Right atrium auricular region (tissue), 2 donors: ENCODE data around the gene C1QTNF8. TPM values are rescaled to one million over a fixed set of nuclear protein-coding genes. Genes with fewer than 3 reads are reported as not detected.

ENCODE experiments used
- DNase-seq: peaks from one replicate; pipeline ENCODE4 v3.0.0-alpha.2; 2019; ENCODE audit warnings: low spot score
- H3K27ac ChIP-seq, 2 donors: fragments of 200-600 bp; sonication (generic); 1 replicate in 1 of 2; 2 replicates in 1 of 2; pipeline ENCODE4 v1.5.1; 2016 to 2019
- H3K27me3 ChIP-seq, 2 donors: fragments of 200-600 bp; sonication (generic); one replicate each; pipeline versions ENCODE4 v1.5.1 to v1.6.0; 2017 to 2019
- H3K36me3 ChIP-seq: fragments of 200-600 bp; sonication (generic); one replicate; pipeline ENCODE4 v1.5.1; 2016
- H3K4me1 ChIP-seq, 2 donors: fragments of 200-600 bp; sonication (generic); one replicate each; pipeline versions ENCODE4 v1.5.1 to v1.6.0; 2017 to 2019
- H3K4me3 ChIP-seq, 2 donors: fragments of 200-600 bp; sonication (generic); 1 replicate in 1 of 2; 2 replicates in 1 of 2; pipeline ENCODE4 v1.5.1; 2017 to 2019; ENCODE audit warnings: mild to moderate bottlenecking in 1 of 2, moderate library complexity in 1 of 2
- H3K9me3 ChIP-seq, 2 donors: fragments of 200-600 bp; sonication (generic); one replicate each; pipeline ENCODE4 v1.5.1; 2019
- CTCF ChIP-seq, 2 donors: fragments of 200-600 bp; sonication (generic); IDR thresholded peaks; one replicate each; pipeline ENCODE4 v1.5.1; 2019; ENCODE audit warnings: antibody characterized with exemption in 2 of 2
- total RNA-seq, 2 donors: library from RNA; depleted of rRNA; stranded (reverse); fragments of >200 nt; gene quantifications; one replicate each; pipeline ENCODE4 v1.1.0, GENCODE V29; 2016

Gene C1QTNF8
- total RNA-seq, 2 donors from 2014 or later, result not detected

GRCh38 chr16:1119129-1119528 lies 23.1 kb upstream of the C1QTNF8 start:
- Histone ChIP-seq H3K27ac (no peak overlapping the region), H3K9me3 (no peaks in the 10 kb centered on the region), H3K4me1 (no peaks in the 10 kb centered on the region), H3K27me3 (no peaks in the 10 kb centered on the region), H3K4me3 (no peak overlapping the region), H3K36me3 (no peaks in the 10 kb centered on the region)
- TF ChIP-seq CTCF (IDR thresholded peaks at IDR 0.05), result no peak
- DNase-seq, result no peak

GRCh38 chr16:1117926-1118325 lies 21.9 kb upstream of the C1QTNF8 start:
- Histone ChIP-seq H3K27me3 (no peaks in the 10 kb centered on the region), H3K27ac (no peak overlapping the region), H3K4me1 (no peaks in the 10 kb centered on the region), H3K4me3 (no peak overlapping the region), H3K9me3 (no peaks in the 10 kb centered on the region), H3K36me3 (no peaks in the 10 kb centered on the region)
- no peak for TF ChIP-seq CTCF (IDR thresholded peaks at IDR 0.05)
- DNase-seq, result no peak

GRCh38 chr16:1117176-1117900 lies 21.3 kb upstream of the C1QTNF8 start:
- no peaks in the 10 kb centered on the region for H3K36me3 ChIP-seq
- H3K4me3 ChIP-seq, result no peak overlapping the region
- DNase-seq, result no peak
- H3K9me3 ChIP-seq, result no peaks in the 10 kb centered on the region
- no peaks in the 10 kb centered on the region for H3K4me1 ChIP-seq
- no peak overlapping the region for H3K27ac ChIP-seq
- H3K27me3 ChIP-seq, result no peaks in the 10 kb centered on the region
- TF ChIP-seq CTCF (IDR thresholded peaks at IDR 0.05), result no peak

GRCh38 chr16:1116693-1117077 lies 20.6 kb upstream of the C1QTNF8 start:
- no peak for DNase-seq
- TF ChIP-seq CTCF (IDR thresholded peaks at IDR 0.05), result no peak
- Histone ChIP-seq H3K4me3 (no peak overlapping the region), H3K27me3 (no peaks in the 10 kb centered on the region), H3K9me3 (no peaks in the 10 kb centered on the region), H3K36me3 (no peaks in the 10 kb centered on the region), H3K4me1 (no peaks in the 10 kb centered on the region), H3K27ac (no peak overlapping the region)

- Histone ChIP-seq H3K9me3 (no peaks in the 10 kb centered on the region), H3K27me3 (no peaks in the 10 kb centered on the region), H3K4me1 (no peaks in the 10 kb centered on the region), H3K36me3 (no peaks in the 10 kb centered on the region), H3K4me3 (no peak overlapping the region), H3K27ac (no peak overlapping the region)
- no peak for DNase-seq
- no peak for TF ChIP-seq CTCF (IDR thresholded peaks at IDR 0.05)
Observed at GRCh38 chr16:1113889-1114526, 18.0 kb upstream of the C1QTNF8 start.
